ENCODE data around the gene AUTS2.

Gene AUTS2

GRCh38 chr7:70376561-70377031, 778.3 kb downstream of the AUTS2 start:
- peak; percentile 70 for DNase-seq

DNA sequence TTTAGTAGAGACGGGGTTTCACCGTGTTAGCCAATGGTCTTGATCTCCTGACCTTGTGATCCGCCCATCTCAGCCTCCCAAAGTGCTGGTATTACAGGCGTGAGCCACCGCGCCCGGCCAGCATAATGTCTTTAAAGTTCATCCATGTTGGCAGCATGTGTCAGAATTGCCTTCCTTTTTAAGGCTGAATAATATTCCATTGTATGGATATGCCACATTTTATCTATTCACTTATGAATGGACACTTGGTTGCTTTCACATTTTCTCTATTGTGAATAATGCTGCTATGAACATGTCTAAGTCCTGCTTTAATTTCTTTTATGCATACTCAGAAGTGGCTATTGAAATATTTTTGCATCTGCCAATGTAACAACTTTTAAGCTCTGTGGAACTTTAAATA, 779.7 kb downstream of the AUTS2 start:
- no peak for DNase-seq

- DNase-seq, result no peak
Measured at GRCh38 chr7:70379210-70379609, 780.9 kb downstream of the AUTS2 start.

DNA sequence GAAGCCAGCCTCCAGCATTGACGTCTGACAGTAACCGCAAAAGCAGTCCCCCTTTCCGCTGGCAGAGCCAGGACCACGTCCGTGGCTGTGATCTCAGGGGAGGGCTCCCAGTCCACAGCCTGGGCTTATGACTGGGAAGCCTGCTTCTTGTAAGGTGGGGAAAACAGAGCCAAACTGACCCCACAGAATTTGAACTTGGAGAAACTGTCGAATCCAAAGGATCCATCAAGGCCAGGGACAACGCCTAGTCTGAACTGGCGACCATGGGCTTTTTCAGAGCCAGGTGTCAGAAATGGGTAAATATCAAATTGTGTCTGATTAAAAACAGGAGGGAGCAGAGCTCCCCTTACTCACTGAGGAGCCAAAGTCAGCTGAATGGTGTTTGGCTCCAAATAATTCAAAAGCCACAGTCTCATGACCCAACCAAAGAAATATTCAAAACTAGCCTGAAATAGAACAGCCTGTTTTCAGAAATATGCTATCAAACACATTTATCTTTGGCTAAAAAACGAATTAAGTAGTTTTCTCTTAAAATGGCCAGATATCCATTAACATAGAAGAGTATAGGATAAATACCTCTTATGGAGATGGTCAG, 782.2 kb downstream of the AUTS2 start:
- no peak for DNase-seq

GRCh38 chr7:70383066-70383782, 784.9 kb downstream of the AUTS2 start:
- no peak for DNase-seq

GRCh38 chr7:70384024-70384423, 785.7 kb downstream of the AUTS2 start:
- DNase-seq, result no peak

- no peak for DNase-seq
Measured at GRCh38 chr7:70384891-70385290, 786.6 kb downstream of the AUTS2 start.

GRCh38 chr7:70387217-70387616, 788.9 kb downstream of the AUTS2 start:
- DNase-seq, result no peak

DNA sequence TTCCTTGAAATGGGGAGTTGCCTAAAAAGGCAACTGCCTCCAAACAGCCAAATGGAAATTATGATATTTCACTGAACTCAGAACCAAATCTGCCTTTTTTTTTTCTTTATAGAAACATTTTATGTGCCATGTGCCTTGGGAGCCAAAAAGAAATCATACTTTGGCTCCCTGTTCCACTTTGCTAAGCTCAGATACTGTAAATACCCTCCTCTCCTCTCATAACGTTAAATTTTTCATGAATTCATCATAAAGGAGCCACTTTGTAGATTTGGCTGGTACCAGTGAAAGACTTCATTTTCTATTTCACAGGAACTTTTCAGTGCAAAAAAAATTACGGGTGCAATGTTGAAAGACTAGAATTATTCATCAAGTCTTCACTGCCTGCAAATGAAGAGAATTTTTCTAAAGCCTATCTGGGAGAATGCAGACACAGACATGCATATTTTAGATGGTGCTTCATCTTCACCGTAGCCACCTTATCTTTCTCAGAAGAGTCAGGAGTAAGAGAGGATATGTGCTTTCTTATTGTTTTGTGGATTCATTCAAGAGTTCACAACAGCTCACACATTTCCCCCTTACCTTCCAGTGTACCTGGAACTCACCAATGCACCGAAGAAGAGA, 791.4 kb downstream of the AUTS2 start:
- DNase-seq, result no peak

GRCh38 chr7:70390251-70390650, 792.0 kb downstream of the AUTS2 start:
- no peak for DNase-seq

DNA sequence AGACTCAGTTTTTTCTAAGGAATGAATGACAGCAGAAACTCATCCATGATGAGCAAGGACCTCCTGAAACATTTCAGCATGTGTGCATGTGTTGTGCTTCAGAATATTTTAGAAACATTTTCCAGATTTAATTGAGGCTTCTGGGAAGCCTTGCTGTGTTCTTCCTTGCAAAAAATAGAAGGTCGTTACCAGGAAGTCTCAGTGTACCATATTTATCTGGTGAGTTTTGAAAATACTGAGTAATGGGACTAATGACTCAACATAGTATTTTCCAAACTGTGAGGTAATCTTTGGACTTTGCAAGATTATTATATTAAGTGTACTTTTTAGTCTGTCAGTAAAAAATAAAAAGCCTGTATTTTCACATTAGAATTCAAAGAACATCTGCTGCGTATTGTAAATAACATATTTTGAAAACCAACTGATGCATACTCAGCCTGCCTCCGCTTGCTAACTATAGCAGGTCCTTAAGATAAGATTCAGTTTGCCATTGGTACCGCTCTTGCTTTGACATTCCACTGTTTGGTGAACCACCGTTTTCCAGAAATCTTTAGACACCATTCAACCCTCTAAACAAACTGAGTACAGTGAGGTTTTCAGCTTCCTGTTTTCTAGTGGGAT, 794.1 kb downstream of the AUTS2 start:
- DNase-seq, result no peak

DNA sequence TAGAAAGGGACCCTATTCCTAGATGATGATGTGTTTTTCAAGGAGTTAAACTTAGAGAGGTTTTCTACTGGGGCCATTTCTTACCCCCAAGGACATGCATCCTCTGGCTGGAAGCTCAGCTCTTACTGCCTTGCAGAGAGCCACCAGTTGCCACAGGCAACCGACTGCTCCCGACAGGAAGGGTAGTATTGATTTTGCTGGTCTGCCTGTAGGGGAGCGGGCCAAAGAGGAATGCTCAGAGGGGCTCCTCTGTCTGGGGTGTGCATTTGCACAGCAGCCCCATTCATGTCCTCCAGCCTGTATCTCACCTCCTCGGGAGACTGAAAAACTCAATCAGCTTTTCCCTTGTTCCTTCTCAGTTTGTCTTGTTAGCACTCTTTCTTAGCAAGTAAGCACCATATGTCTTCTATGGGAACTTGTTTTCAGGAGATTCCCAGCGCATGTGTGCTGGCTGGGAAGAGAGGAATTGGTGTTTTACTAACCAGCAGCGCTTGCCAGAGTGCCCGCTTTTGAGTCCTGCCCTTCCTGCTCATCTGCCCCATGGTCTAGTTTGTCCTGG, 794.7 kb downstream of the AUTS2 start:
- no peak for DNase-seq

GRCh38 chr7:70393956-70394355, 795.7 kb downstream of the AUTS2 start:
- DNase-seq, result no peak

DNA sequence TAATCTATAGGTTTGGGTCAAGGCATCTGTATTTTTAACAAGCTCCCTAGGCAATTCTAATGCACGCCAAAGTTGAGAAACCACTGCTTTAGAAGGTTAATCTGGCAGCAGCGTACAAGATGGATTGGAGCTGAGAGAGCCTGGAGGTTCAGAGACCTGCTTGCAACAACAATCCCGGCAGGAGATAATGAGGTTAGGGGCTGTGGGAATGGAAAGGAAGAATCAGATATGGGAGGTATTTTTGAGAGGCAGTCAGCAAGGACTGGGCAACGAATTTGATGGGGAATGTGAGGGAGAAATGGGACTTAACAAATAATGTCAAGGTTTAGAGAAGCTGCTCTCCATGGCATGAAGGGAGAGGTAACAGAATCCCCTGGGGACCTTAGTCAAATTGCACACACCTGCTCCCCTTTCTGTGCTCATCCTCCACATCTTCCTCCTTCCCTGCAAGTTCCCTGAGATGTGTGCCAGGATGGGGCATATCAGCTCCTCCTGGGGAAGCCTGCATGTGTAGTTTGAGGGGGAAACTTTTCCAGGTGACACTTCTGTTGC, 802.6 kb downstream of the AUTS2 start:
- no peak for DNase-seq

- no peak for DNase-seq
Measured at GRCh38 chr7:70402069-70402468, 803.8 kb downstream of the AUTS2 start.

GRCh38 chr7:70405241-70405640, 807.0 kb downstream of the AUTS2 start:
- DNase-seq, result no peak

GRCh38 chr7:70406186-70406949, 808.1 kb downstream of the AUTS2 start:
- no peak for DNase-seq

DNA sequence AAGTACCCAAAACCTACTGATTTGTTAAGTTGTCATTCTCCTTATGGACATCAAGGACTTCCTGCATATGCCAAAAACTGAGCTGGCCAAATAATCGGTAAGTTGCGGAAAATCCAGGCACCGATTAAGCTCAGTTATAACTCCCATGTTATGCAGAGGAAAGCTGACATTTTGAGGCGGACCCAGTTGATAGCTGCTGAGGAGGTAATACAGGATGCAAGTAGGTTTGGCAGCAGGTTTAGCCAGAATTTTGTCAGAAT, 808.6 kb downstream of the AUTS2 start:
- DNase-seq, result no peak

DNA sequence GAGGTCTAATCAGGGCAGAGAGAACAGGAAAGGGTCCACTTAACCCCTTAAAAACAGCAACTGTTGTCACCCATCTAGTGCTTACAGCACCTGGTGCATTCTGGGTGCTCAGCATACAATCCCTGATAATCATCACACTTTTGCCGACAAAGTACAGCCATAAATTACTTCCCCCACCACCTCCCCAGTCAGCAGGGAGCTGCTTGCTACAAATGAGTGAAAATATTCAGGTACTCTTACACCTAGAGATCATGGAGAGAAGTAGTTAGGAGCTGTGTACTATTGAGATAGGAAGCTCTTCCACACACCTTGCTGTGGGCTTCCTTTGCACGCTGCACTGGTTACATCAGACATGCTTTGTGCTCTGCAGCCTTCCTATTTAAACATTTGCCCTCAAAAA, 810.2 kb downstream of the AUTS2 start:
- no peak for DNase-seq

GRCh38 chr7:70408891-70409290, 810.6 kb downstream of the AUTS2 start:
- DNase-seq, result no peak

GRCh38 chr7:70410134-70410750, 812.0 kb downstream of the AUTS2 start:
- no peak for DNase-seq

DNA sequence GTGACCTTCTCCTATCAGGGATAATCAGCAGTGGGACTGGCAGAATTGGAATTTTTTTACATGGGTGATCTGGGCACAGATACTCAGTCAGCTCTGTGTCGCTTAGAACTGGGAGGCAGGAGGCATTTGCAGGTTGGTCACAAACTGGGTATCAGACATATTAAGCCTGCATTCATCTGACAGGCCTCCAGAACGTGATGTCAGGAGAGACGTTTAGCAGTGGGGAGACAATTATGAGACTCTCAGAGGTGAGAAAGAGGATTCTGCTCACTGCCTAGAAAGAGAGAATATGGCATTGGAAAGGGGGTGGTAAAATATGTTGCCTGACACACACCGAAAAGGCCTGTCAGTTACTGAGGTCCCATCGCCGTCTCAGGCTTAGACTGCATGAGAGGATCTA, 816.1 kb downstream of the AUTS2 start:
- DNase-seq, result no peak

Data from NCI-H2081 treated with DMSO at 0.1 percent for 48 hours (cell line).